ENCODE results near the gene TBCA.
"Not testable (repeated sequence)": the region's sequence is repeated elsewhere in the genome, so short reads cannot be mapped to it uniquely, and the experiment has no call there.

The TBCA gene

DNA sequence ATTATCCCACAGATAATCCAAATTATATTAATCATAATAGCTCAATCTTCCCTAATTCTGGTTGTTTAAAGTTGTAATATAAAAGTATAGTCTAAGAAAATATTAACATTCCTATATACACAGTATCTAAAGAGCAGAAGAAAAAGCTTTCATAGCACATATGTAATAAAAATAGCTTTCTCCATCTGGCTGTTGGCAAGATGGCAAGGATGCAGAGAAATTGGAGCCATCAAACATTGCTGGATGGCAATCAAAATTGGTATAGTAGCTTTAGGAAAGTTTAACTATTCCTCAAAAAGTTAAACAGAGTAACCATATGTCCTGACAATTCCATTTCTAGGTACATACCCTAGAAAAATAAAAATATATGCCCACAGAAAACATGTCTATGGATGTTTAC, 66.8 kb downstream of the TBCA start:
- no peak for DNase-seq (ENCODE audit: low spot score)

DNA sequence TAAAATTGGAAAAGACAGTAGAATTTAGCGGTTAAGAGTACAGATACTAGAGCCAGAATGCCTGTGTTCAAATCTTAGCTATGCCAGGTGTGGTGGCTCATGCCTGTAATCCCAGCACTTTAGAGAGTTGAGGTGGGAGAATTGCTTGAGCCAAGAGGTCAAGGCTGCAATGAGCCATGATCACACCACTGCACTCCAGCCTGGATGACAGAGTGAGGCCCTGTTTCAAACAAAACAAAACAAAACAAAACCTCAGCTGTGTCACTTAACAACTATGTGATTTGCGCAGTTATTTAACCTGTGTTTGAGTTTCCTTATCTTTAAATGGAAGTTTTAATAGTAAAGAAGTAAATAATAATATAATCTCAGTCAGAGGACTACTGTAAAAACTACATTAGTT, 68.3 kb downstream of the TBCA start:
- DNase-seq (ENCODE audit: low spot score), result no peak

DNA sequence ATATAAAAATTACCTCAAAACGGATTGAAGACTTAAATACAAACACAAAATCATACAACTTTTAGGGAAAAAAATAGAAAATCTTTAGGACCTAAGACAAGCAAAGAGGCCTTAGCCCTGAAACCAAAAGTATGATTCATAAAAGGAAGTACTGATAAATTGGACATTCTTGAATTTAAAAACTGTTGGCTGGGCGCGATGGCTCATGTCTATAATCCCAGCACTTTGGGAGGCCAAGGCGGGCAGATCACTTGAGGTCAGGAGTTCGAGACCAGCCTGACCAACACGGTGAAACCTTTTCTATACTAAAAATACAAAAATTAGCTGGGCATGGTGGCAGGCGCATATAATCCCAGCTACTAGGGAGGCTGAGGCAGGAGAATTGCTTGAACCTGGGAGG, 76.6 kb downstream of the TBCA start:
- DNase-seq (ENCODE audit: low spot score), result not testable (repeated sequence)

DNA sequence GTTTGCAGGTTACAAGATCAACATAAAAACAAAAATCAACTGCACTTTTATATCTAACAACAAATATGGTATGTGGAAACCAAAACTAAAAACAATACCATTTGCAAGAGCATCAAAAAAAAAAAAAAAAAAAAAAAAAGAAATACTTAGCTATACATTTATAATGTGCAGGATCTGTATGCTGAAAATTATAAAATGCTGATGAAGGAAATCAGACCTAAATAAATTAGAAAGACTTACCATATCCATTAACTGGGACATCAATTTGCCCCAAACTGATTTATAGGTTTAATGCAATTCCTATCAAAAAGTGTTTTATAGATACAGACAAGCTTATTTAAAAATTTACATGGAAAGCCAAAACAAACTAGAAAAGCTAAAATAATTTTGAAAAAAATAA, 77.2 kb downstream of the TBCA start:
- DNase-seq (ENCODE audit: low spot score), result no peak

DNA sequence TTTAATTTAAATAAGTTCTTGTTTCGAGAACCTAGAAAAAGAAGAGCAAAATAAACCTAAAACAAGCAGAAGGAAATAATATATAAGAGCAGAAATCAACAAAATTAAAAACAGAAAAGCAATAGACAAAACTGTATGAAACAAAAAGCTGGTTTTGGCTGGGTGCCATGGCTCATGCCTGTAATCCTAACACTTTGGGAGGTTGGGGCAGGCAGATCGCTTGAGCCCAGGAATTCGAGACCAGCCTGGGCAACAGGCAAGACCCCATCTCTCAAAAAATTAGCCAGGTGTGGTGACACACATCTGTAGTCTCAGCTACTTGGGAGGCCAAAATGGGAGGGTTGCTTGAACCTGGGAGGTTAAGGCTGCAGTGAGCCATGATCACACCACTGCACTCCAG, 78.4 kb downstream of the TBCA start:
- no peak for DNase-seq (ENCODE audit: low spot score)

DNA sequence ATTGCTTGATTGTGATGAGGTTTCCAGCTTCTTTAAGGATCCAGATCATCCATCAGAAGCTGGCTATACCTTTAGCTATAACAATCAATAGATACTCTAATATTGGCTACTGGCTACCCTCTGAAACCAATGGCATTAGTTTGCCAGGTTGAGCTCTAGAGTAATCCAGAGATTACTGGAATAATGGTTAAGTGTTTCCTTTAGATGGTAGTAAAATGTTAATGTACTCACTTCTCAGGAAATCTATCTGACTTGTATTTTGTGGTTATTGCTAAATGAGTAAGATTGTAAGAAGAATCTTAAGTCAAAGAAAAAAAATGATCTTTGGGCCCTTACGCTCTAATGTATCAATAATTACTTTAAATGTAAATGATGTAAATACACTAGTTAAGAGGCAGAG, 80.0 kb downstream of the TBCA start:
- no peak for DNase-seq (ENCODE audit: low spot score)

DNA sequence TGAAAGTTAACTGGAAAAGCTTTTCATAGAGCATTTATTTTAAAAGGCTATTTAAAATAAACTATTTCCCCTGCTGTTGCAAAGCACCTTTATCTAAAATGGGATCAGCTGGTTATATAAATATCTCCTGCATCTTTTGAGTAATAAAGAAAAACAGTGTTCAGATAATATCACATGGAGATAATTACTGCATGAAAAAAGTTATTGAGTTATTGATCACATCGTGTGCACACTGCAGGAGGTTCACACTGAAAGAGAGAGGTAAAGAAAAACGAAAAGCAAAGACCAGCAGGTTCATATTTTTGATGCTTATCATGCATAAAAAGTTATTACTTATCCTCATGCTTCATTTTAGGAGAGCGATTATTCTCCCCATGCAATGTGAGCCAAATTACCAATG, 82.2 kb downstream of the TBCA start:
- no peak for DNase-seq (ENCODE audit: low spot score)

DNA sequence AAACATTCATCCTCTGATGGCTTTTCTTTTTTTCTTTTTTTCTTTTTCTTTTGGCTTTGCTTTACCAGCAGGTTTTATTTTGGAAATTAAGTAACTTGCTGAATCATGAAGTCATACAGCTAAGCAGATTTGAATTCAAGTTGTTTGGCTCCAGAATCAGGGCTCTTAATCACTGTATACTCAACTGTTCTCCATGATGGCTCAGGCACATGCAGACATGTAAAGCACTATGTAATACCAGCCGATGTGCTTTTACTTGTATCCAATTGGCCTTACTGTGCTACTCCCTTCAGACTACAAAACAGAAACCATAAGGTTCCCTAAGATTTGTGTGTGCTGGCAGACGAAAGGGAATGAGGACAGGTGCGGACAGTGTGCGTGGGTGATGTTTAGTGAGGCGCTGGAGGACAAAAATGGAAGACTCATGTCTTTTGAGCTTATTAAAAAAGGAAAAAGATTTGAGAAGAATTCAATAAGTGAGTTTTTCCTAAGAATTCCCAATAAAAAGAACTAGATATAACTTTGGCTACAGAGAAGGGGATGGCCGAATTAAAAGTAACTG, 92.9 kb downstream of the TBCA start:
- DNase-seq (ENCODE audit: low spot score), result no peak

DNA sequence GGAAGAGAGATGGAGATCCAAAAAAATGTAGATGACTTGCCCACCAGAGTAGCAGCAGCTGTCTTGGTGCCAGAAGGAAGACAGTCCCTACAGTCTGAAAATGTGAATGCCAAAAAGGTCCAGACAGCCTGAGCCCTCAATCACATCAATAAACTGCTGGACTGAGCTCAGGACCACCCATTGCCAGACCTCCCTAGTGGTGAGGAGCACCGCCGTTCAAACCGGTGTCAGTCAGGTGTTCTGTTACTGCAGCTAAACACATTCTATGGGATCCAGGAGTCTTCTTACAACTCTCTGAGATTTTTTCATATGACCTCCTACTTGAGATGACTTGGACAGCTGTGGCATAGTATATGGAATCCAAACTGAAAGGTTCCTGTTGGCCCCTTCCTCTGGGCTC, 105.6 kb downstream of the TBCA start:
- DNase-seq (ENCODE audit: low spot score), result no peak

DNA sequence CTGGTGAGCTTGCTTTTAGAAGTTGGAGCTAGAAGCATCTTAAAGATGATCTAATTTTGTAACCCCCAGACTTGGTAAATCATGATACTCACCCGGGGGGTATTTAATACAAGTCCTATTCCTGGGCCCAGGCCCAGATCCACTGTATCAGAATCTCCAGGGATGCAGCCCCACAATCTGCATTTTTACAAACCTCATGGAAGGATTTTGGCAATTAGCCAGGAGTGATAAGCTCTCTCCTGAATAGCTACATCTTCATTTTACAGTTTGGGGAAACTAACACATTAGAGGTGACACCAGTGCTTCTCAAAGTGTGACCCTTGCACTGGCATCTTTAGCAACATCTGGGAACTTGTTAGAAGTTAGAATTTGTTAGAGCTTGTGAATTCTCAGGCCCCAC, 106.5 kb downstream of the TBCA start:
- DNase-seq (ENCODE audit: low spot score), result no peak

DNA sequence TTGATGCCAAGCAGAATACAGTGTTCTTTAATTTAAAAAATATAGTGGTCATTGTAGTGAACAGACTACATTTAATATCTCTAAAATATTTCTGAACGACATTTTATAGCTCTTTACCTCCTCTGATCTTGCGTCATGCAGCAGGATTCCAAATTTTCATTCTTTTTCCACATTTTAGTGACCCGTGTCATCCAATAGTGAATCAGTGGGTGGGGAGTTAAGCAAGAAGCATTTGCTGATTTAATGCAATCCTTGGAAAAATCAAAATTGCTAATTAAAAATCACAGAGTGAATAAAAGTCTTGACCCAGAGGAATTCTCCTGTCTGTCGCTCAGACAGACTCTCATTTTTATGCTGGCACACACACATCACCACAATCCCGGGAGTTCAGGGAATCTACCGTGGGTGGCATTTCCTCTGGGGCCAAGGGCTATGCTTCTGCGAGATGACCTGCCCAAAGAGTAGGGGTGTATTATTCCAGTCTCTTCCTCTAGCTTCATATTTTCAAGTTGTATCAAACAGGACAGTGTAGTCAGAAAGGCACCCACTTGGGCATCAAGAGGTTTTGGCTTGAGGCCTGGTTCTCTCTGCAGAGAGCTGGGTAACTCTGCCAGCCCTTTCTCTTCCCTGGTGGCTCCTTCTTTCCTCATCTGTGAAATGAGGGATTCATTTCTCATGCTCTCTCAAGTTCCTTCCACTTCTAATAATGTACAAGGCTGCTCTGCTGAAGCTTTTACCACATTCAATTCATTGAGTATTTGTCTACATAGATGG, 112.9 kb downstream of the TBCA start:
- no peak for DNase-seq (ENCODE audit: low spot score)

DNA sequence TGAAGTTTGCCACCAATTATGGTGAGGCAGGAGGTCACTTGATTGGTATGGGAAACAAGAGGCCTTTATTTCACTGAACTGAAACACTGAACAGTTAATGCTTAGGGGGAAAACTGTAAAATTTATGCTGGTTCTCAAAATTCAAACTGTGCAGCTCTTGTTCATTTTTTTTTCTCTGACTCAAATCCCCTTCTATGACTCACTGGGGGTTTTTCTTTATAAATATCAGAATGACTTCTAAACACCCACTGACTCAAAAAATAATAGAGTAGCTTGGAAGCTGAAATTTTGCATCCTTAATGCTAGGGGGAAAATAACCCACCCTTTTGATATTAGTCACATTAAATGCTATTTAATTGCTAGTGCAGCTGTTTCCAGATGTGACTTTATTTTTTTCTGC, 113.5 kb downstream of the TBCA start:
- no peak for DNase-seq (ENCODE audit: low spot score)

DNA sequence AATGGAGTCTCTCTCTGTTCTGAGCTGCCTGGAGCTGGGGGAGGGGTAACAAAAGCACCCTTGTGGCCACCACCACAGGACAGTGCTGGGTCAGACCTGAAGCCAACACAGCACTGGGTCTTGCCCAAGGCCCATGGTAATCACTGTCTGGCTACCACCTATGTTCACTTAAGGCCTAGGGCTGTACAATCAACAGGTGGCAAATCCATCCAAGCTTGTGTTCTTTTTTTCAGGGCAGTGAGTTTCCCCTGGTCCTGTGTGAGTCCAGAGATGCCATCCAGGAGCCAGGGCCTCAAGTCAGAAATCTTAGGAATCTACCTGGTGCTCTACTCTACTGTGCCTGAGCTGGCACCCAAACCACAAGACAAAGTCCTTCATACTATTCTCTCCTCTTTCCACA, 117.5 kb downstream of the TBCA start:
- DNase-seq (ENCODE audit: low spot score), result no peak

DNA sequence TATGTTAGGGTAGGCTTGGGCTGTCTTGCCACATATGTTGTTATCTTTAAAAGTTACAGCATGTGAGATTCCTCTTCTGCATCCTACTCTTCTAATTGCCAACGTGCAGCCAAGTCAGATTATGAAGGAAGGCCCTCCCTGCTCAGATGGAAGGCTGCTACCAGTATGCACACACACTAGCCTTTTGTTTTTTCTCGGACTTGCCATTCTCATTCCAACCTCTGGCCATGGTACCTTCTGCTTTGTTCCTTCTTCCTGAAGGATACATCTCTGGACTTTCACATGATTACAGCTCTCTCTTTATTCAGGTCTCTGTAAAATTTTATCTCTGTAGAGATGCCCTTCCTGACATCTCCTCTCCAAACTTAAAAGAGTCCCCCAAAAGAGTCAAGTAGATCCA, 124.8 kb downstream of the TBCA start:
- DNase-seq (ENCODE audit: low spot score), result no peak

DNA sequence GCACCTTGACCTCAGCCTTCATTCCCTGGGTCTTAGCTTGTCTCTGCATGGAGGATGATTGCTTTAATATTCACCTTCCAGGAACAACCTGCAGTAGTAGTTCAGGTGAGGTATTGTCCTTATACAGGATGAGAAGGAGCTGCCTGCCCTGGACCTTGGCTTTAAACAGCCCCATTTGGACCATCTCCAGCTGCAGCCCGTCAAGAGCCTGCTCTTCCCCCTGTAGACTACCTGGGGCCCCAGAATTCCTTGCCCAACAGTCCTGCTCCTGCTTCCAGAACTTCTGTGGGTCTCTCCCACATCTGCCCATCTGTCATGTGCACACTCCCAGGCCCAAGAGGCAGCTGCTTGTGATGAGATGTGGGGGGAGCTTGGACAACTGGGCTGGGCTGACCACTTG, 125.5 kb downstream of the TBCA start:
- no peak for DNase-seq (ENCODE audit: low spot score)

DNA sequence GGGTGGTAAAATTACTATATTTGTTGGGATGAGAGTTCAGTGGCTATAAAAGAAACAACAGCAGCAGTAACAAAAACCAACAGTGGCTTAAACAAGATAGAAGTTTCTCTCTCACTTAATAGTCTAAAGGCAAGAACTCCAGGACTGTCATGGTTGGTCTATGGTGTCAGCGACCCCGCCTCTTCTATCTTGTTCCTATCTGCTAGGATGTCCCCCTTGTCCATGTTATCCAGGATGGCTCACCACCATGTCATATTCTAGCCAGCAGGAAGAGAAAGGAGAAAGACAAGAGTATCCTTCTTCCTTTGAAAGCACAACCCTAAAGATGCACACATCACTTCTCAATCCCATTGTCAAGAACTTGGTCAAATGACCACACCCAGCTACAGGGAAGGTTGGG, 126.4 kb downstream of the TBCA start:
- no peak for DNase-seq (ENCODE audit: low spot score)

DNA sequence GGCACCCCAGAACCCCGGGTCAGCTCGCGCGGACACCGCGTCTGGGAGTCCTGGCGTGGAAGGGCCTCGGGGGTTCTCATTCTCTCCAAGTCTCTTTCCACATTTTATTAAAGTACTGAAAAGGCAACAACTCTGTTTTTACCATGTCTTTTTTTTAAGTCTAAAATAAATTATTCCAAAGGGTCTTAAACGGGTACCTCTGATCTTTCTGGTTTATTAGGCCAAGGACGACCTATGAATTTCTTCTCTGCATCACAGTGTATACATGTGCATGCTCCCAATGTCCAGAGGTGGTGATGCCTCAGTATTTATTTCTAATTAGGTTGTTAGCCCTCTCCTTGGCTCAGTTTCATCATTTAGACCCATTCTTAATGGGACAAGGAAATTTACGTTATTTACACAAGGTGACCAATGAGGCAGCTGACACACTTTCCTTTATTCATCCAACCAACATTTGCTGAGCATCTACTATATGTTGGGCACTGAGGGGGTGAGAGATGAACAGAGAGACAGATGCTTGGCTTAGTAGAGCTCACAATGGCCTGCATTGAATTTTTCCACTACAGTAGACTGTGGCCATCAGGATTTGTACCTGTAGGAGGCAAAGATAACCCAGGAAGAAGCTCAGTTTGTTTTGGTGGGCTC, 130.0 kb downstream of the TBCA start:
- DNase-seq (ENCODE audit: low spot score), result no peak

DNA sequence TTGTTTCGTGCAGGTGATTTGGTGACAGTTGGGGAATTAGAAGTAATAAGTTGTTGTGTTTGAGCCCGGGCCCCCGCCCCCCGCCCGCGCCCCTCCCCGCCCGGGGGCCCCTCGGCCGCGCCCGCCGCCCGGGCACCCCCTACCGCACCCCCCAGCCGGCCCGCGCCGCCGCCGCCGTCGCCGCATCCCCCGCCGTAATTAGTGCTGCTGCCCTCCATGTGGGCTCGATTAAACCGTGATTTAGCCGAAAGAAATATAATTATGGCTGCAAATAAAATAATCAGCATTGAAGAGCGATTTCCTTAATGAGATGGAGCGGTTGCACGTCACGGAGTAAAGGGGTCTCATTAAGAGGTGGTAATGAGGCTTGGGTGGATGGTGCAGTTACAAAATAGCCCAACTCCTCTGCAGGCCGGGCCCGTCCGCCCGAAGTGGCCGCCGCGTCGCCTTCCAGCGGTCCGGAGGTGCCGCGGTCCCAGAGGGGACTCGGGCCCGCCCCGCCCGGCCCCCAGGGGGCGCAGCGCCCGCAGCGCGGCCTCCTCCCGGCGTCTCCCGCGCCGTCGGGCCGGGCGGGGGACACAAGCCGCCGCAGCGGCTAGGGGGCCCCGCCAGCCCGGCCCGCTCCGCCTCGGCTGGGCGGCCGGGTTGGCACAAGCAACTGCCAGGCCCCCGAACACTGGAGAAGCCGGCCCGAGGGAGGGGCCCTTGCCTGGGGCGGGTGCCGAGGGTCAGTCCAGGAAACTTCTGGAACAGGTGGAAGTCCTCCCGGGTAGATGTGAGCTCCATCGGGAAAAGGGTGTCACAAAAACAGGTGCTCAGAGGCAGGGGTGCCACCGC, 130.8 kb downstream of the TBCA start:
- no peak for DNase-seq (ENCODE audit: low spot score)

DNA sequence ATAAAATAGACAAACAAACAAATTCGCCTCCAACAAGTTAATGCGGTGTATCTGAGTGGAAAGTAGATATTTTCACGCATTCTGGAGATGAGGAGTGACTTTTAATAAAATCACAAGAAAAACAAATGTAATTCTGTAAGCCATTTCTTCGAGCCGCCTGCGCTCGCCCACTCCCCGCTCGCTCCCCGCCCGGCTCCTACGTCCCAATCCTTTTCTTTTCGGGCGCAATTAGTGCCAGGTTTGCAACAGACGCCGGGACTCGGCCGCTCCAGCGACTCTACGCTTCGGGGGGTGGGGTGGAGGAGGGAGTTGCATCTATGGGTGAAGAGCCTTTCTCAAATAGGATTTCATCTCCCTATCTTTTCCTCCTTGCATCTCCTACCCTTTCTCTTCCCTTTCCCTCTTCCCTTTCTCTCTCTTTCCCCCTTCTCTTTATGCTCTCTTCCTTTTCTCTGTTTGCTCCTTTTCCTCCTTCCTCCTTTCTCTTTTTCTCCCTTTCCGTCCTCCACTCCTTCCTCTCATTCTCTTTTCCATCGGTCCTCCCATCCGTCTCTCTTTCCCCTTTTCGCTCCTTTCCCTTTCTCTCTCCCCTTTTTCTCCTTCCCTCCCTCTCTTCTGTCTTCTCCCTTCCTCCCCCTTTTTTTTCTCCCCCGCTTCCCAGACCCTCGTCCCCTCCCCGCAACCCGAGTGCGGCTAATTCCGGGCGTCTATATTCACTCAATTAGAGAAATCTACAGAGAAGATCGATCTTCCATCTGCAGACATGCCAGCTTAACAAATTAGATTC, 131.6 kb downstream of the TBCA start:
- no peak for DNase-seq (ENCODE audit: low spot score)

DNA sequence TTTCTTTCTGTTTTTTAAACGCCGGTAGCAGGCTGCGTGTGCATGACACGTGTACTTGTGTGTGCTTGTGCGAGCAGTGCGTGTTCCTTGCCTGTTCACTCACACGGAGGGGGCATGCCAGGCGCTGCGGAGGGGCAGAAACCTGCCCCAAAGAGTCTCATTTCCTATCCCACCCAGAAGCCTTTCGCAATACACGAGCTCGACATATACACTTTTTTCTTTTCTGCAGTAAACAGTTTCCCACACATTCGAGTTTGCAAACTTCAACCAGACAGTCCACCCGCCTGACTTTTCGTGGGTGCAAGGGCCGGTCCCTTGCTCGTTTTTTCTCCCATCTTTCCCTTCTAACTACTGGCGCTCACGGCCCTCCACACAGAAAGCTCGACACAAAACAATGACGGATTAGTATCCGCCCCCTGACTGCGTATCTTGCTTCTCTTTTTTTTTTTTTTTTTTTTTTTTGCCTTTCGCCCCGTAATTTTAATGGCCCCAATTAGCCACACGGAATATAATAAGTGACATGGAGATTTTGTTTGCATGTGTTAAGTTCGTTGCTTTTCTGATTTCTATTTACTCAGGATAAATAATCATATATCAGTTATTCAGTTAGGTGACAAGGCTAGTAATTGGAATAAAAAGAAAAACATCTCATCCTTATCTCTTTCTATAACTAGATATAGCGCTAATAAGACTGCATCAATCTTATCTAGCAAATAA, 132.3 kb downstream of the TBCA start:
- DNase-seq (ENCODE audit: low spot score), result no peak
